ENCODE results near the gene GRIK5.

GRIK5 gene

GRCh38 chr19:42079276-42079669, 9.3 kb upstream of the GRIK5 start:
- H3K27ac ChIP-seq = no peak overlapping the region
- no peak for DNase-seq (ENCODE audit: low read depth, low spot score)

- H3K27ac ChIP-seq = no peak overlapping the region
- no peak for DNase-seq (ENCODE audit: low read depth, low spot score)
Measured at GRCh38 chr19:42078538-42079275, 8.7 kb upstream of the GRIK5 start.

DNA sequence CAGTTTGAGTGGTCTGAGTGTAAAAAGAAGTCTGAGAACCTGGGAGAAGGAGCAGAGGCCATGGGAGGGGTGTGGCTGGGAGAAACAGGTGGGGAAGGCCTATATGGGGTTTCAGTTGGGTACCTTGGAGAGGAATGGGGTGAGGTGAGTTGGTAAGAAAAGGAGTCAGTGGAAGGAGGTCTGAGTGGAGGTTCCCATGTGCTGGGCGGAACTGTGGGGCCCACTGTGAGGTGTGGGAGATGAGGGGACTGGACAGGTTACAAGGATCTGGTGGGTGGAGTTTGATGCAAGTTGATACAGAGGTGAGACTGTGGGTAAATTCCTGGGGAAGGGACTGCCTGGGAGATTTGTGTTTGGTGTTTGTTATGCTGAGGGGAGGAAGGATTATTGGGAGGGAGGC, 8.1 kb upstream of the GRIK5 start:
- H3K27ac ChIP-seq = no peak overlapping the region
- no peak for DNase-seq (ENCODE audit: low read depth, low spot score)

GRCh38 chr19:42076380-42076944, 6.5 kb upstream of the GRIK5 start:
- no peak for DNase-seq (ENCODE audit: low read depth, low spot score)
- peak overlapping the region; percentile 82 for H3K27ac ChIP-seq

GRCh38 chr19:42075616-42076379, 5.8 kb upstream of the GRIK5 start, which contains the start of gene ZNF574:
Gene ZNF574 (plus strand): TSS chr19:42076166. CDS start chr19:42078607, 2,441 bp downstream.
- DNase-seq (ENCODE audit: low read depth, low spot score) = peak; percentile 97

GRCh38 chr19:42075364-42075615, 5.3 kb upstream of the GRIK5 start:
- DNase-seq (ENCODE audit: low read depth, low spot score) = no peak
- peak overlapping the region; percentile 82 for H3K27ac ChIP-seq

More at GRCh38 chr19:42075616-42076379, 5.8 kb upstream of the GRIK5 start, which contains the start of gene ZNF574:
- H3K27ac ChIP-seq = peak within 1 kb of the TSS; percentile 82

- no peak for DNase-seq (ENCODE audit: low read depth, low spot score)
- peak overlapping the region; percentile 82 for H3K27ac ChIP-seq
Measured at GRCh38 chr19:42074513-42075363, 4.7 kb upstream of the GRIK5 start.

DNA sequence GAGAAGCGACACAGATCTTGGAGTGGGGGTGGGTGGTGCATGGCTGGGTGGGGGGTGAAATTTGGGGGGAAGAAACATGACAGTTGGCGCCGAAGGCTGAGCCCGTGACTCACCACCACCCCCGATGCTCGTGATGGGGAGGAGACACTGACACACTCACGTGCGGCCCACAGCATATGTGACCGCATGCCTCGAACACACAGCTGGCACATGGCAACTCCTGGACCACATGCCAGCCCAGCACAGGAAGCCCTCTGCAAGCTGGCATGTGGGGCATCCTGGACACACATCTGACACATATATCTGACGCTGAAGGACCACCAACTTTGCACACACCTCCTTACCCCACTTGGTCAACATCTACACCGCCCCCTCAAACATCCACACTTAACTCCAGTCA, 1.2 kb upstream of the GRIK5 start:
- DNase-seq (ENCODE audit: low read depth, low spot score) = no peak

GRCh38 chr19:42068756-42069571, 1.0 kb downstream of the GRIK5 start:
- H3K27ac ChIP-seq = no peak overlapping the region
- DNase-seq (ENCODE audit: low read depth, low spot score) = no peak

More for the DNA sequence above, 1.2 kb upstream of the GRIK5 start:
- H3K27ac ChIP-seq = no peak overlapping the region

DNA sequence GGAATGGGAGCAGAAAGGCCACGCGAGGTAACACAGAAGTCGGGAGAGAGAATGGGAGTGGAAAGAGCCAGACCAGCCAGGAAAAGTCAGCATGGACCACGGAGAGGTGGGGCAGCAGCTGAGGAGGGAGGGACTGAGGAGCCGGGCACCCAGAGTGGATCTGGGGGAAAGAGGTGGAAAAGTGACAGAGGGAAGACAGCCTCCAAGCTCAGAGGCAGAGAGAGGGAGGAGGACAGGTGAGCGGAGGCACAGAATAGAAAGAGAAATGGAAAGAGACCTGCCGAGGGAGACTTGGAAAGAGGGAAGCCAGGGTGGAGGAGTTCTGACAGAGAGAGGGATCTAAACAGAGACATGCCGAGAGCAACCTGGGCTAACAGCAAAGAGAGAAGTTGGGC, 1.6 kb downstream of the GRIK5 start:
- H3K27ac ChIP-seq = no peak overlapping the region
- DNase-seq (ENCODE audit: low read depth, low spot score) = no peak

DNA sequence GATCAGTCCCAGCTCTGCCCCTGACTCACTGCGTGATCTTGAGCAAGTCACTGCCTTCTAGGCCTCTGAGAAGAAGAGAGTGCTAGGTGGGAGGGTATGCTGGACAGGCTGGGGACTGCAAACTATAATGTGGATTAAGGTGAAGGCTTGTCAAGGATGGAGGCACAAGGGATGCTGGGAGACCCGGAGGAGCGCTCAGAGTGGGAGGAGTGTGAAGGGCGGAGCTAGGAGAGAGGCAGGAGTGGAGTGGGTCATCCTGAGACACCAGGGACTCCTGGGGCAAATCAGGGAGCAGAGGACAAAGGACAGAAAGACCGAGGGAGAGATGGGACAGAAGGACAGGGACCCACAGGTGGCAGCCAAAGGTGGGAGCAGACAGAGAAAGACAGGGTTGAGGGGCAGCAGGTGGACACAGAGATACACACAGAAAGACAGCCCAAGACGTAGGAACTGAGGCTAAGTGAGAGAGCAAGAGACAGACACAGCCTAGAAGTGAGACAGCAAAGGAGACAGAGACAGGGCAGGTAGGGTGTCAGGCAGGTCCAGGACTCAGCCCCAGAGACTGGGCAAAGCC, 2.6 kb downstream of the GRIK5 start:
- H3K27ac ChIP-seq = no peak overlapping the region
- DNase-seq (ENCODE audit: low read depth, low spot score) = no peak

- DNase-seq (ENCODE audit: low read depth, low spot score) = no peak
Measured at GRCh38 chr19:42066075-42066754, 3.8 kb downstream of the GRIK5 start.

DNA sequence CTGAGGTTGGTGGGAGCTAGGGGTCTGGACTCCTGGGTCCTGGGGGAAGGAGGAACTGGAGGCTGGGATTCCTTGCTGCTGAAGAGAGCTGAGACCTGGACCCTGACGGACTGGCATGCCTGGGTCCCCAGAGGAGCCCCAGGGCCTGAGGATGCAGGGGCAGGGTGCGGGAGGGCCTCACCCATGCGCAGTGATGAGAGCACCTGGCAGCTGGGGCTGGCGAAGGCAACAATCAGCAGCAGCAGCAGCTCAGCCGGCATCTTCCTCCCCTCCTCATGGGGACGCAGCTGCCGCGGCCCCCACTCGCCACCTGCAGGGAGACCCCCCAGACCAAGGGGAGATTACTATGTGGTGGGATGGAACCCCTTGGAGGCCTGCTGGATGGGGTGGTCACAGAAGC, 4.5 kb downstream of the GRIK5 start:
- H3K27ac ChIP-seq = no peak overlapping the region

More at GRCh38 chr19:42066075-42066754, 3.8 kb downstream of the GRIK5 start:
- no peak overlapping the region for H3K27ac ChIP-seq

DNA sequence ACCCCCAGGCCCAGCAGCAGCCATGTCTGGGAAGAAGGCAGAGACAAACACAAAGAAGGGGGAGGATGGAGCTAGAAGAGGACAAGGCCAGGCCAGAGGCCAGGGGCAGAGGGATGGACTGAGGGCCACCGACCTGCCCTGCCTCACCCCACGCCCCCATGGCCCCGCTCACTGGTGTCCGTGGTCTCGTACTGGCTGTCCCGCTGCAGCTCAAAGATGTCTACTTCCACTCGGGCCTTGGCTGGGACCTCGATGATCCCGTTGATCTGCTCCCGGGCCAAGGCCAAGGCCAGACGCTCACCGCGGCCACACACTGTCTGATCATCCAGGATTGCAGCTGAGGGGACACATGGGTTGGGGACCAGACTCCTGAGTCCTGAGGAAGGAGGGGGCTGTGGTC, 5.0 kb downstream of the GRIK5 start:
- DNase-seq (ENCODE audit: low read depth, low spot score) = no peak
- H3K27ac ChIP-seq = no peak overlapping the region

More for the DNA sequence above, 4.5 kb downstream of the GRIK5 start:
- DNase-seq (ENCODE audit: low read depth, low spot score) = no peak

GRCh38 chr19:42064432-42064831, 5.6 kb downstream of the GRIK5 start:
- H3K27ac ChIP-seq = no peak overlapping the region
- no peak for DNase-seq (ENCODE audit: low read depth, low spot score)

DNA sequence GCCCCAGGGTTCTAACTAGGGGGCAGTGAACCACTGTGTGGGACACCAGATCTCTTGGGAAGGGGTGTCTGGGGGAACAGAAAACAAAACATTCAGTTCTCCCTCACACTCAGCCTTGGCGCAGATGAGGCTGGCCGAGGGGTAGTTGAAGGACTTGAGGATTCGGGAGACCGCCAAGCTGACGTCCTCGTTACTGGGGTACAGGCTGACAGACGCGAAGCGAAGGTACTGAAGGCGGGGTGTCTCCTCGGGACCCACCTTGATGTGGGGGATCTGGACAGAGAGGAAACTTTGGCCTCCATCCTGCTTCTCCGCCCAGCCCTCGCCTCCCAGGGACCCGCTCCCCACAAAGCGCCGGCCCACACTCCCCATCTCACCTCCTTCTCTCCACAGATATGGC, 7.6 kb downstream of the GRIK5 start:
- DNase-seq (ENCODE audit: low read depth, low spot score) = no peak

DNA sequence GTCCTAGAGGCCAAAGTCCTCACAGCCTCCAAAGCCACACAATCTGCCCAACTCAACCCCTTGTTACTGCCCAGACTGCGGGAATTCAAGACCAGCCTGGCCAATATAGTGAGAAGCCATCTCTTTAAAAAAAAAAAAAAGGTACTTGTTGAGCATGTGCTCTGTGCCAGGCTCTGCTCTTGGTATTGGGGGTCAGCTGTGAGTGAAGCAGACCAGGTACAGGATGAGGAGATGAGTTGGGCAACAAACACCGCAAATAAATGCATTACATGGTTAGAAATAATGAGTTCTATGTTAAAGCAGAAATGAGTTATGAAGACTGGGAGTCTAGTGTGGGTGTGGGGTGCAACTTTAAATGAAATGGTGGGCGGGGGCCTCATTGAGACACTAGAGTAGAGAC, 9.9 kb downstream of the GRIK5 start:
- no peak overlapping the region for H3K27ac ChIP-seq
- DNase-seq (ENCODE audit: low read depth, low spot score) = no peak

More for the DNA sequence above, 7.6 kb downstream of the GRIK5 start:
- H3K27ac ChIP-seq = no peak overlapping the region

DNA sequence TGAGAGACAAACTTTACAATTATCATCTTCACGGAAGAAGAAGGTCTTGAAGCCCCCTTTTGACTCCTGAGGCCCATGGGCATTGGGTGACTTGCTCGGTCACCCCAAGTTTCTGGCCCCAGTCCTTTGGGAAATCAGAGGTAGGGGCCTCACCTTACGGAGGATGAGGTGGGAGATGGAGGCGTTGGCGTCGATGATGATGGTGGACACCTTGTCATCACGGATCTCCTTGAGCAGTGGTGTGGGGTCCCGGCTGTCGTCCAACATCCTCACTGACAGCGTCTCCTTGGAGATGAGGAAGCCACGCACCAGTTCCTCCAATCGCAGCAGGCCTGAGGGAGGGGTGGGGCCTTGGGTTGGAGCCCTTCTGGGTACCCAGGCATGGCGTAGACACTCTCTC, 10.8 kb downstream of the GRIK5 start:
- no peak overlapping the region for H3K27ac ChIP-seq

DNA sequence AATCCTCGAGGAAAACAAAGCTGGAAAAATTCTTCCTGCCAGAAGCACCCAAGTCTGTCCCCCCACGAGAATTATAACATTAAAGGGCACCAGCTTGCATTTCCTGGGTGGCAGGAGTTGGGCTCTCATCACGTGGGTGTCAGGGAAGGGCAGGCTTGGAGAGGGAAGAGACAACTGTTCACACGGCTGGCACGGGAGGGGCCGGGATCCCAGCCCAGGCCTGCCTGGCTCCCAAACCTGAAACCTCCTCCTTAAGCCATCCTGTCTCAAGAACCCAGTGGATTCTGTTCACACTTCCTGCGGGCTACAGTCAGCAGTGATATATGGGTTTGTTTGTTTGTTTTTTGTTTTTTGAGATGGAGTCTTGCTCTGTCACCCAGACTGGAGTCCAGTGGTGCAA, 12.2 kb downstream of the GRIK5 start:
- H3K27ac ChIP-seq = no peak overlapping the region
- no peak for DNase-seq (ENCODE audit: low read depth, low spot score)

More for the DNA sequence above, 10.8 kb downstream of the GRIK5 start:
- DNase-seq (ENCODE audit: low read depth, low spot score) = no peak
